ENCODE results near the gene MRPL9.
"Not testable (repeated sequence)": the region's sequence is repeated elsewhere in the genome, so short reads cannot be mapped to it uniquely, and the experiment has no call there.

The MRPL9 gene

GRCh38 chr1:151769270-151769669 lies 6.0 kb upstream of the MRPL9 start:
- not testable (repeated sequence) for H3K4me3 ChIP-seq (ENCODE audit: low read length); H3K9me3 ChIP-seq (ENCODE audit: control insufficient read depth, insufficient read depth, low read length); H3K36me3 ChIP-seq (ENCODE audit: control insufficient read depth, insufficient read depth, low read length); H3K27me3 ChIP-seq (ENCODE audit: control insufficient read depth, insufficient read depth, low read length); DNase-seq (ENCODE audit: low read depth, low spot score); H3K4me1 ChIP-seq (ENCODE audit: control insufficient read depth, insufficient read depth, low read length); H3K27ac ChIP-seq (ENCODE audit: low read length)
- WGBS (ENCODE audit: insufficient coverage, insufficient read length), result no CpG with 5 or more reads among the region's 34 CpGs

- not testable (repeated sequence) for DNase-seq (ENCODE audit: low read depth, low spot score); H3K4me1 ChIP-seq (ENCODE audit: control insufficient read depth, insufficient read depth, low read length); H3K27ac ChIP-seq (ENCODE audit: low read length); H3K27me3 ChIP-seq (ENCODE audit: control insufficient read depth, insufficient read depth, low read length); H3K4me3 ChIP-seq (ENCODE audit: low read length); H3K36me3 ChIP-seq (ENCODE audit: control insufficient read depth, insufficient read depth, low read length); H3K9me3 ChIP-seq (ENCODE audit: control insufficient read depth, insufficient read depth, low read length)
- no CpG with 5 or more reads among the region's 7 CpGs for WGBS (ENCODE audit: insufficient coverage, insufficient read length)
These were observed 5.2 kb upstream of the MRPL9 start for GRCh38 chr1:151768351-151769066.

DNA sequence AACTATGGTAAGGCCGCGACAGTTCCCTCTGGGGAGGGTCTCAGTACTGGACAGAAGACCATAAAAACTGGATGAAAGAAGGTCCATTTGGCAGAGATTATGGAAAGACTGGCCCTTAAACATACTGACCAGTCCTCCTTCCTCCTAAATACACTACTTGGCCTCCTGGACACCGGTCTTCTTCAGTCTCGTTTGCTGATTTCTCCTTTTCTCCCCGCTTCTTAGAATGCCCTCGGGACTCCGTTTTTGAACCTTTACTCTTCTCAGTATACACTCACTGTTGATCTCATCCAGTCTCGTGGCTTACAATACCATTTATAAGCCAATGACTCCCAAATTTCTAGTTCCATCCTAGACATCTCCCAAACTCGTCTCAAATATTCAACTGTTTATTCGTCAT lies 694 bp upstream of the MRPL9 start:
- WGBS (ENCODE audit: insufficient coverage, insufficient read length), result 100% methylated on average over 2 of the region's 10 CpGs

DNA sequence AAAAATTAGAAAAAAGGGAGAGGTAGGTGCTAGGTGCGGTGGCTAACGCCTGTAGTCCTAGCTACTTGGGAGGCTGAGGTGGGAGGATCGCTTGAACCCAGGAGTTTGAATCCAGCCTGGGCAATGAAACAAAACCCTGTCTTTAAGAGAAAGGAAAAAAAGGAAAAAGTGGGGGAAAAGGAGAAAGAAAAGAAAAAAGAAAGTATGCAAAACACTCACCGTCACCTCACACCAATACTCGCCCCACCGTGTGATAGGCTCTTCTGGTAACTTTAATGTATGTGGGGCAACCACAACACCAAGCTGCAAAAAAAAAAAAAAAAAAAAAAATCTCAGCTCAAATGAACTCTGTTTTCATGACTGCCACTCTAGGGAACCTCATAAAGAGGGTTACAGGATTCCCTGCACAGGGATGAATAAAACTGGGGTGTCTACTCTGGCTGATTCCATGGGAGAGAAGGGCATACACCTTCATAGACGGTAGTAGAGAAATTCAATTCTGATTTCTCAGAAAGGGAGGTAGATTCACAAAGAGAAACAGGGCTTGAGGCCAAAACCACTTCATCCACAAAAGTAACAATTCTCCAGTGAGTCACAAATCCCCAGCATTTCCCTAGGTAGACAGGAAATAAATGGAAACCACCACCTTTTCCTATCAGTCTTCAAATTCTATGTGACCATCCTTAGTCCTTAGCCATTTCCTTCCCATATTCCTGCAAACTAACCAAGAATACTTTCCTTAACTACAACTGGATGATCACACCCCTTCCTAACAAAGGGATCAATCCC lies 2.5 kb downstream of the MRPL9 start:
- Histone ChIP-seq H3K27me3 (ENCODE audit: control insufficient read depth, insufficient read depth, low read length) (no peaks in the 10 kb centered on the region), H3K36me3 (ENCODE audit: control insufficient read depth, insufficient read depth, low read length) (peaks cover 18% of the 10 kb centered on the region), H3K27ac (ENCODE audit: low read length) (no peak overlapping the region), H3K9me3 (ENCODE audit: control insufficient read depth, insufficient read depth, low read length) (no peaks in the 10 kb centered on the region), H3K4me3 (ENCODE audit: low read length) (no peak overlapping the region), H3K4me1 (ENCODE audit: control insufficient read depth, insufficient read depth, low read length) (peaks cover 1% of the 10 kb centered on the region; the same call in 1 of the 2 replicates)
- WGBS (ENCODE audit: insufficient coverage, insufficient read length), result no CpG with 5 or more reads among the region's 7 CpGs
- no peak for DNase-seq (ENCODE audit: low read depth, low spot score)

More for the DNA sequence above, 694 bp upstream of the MRPL9 start:
- Histone ChIP-seq H3K27me3 (ENCODE audit: control insufficient read depth, insufficient read depth, low read length) (no peaks in the 10 kb centered on the region), H3K9me3 (ENCODE audit: control insufficient read depth, insufficient read depth, low read length) (no peaks in the 10 kb centered on the region), H3K27ac (ENCODE audit: low read length) (no peak overlapping the region), H3K4me3 (ENCODE audit: low read length) (peak overlapping the region; percentile 88; the same call in 1 of the 2 replicates), H3K36me3 (ENCODE audit: control insufficient read depth, insufficient read depth, low read length) (peaks cover 15% of the 10 kb centered on the region), H3K4me1 (ENCODE audit: control insufficient read depth, insufficient read depth, low read length) (peaks cover 1% of the 10 kb centered on the region; the same call in 1 of the 2 replicates)
- DNase-seq (ENCODE audit: low read depth, low spot score), result no peak

DNA sequence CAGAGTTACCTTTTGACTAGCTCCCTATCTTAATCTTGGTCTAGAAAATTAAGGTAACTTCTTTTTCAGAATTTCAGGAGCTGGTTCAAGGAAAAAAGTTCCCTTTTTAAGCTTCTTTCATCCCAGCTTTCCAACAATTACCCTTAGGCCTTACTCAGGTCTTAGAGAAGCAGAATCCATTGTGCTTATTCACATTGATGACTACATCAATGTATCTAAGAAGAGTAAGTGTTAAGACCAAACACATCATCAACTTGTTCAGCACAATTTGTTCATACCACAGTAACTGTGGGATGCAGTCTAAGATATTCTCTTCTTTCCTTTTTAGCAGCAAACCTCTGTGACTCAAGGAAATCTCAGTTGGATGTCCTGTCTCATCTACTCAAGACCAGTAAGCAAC lies 4.1 kb downstream of the MRPL9 start:
- DNase-seq (ENCODE audit: low read depth, low spot score), result no peak
- H3K27ac ChIP-seq (ENCODE audit: low read length), result no peak overlapping the region
- peaks cover 1% of the 10 kb centered on the region; the same call in 1 of the 2 replicates for H3K4me1 ChIP-seq (ENCODE audit: control insufficient read depth, insufficient read depth, low read length)
- H3K9me3 ChIP-seq (ENCODE audit: control insufficient read depth, insufficient read depth, low read length), result no peaks in the 10 kb centered on the region
- no peak overlapping the region for H3K4me3 ChIP-seq (ENCODE audit: low read length)
- H3K27me3 ChIP-seq (ENCODE audit: control insufficient read depth, insufficient read depth, low read length), result no peaks in the 10 kb centered on the region
- peaks cover 18% of the 10 kb centered on the region for H3K36me3 ChIP-seq (ENCODE audit: control insufficient read depth, insufficient read depth, low read length)

DNA sequence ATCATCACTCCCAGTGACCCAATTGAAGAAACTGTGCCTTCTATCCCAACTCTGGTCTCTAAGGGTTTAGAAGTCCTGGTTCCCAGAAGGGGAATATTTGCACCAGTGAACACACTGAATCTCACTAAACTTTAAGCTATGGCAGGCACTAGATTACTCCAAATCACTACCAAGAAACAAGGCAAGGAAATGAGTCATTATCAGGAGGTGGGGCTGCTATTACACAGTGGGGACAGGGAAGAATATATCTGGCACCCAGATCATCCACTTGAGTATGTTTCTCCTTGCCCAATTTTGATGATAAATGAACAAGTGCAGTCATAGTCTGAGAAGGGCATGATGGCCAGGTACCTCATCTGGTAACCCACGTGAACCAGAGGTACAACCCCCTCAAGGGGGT lies 7.0 kb downstream of the MRPL9 start:
- Histone ChIP-seq H3K36me3 (ENCODE audit: control insufficient read depth, insufficient read depth, low read length) (peaks cover 12% of the 10 kb centered on the region), H3K4me3 (ENCODE audit: low read length) (no peak overlapping the region), H3K4me1 (ENCODE audit: control insufficient read depth, insufficient read depth, low read length) (no peaks in the 10 kb centered on the region), H3K9me3 (ENCODE audit: control insufficient read depth, insufficient read depth, low read length) (no peaks in the 10 kb centered on the region), H3K27ac (ENCODE audit: low read length) (no peak overlapping the region), H3K27me3 (ENCODE audit: control insufficient read depth, insufficient read depth, low read length) (no peaks in the 10 kb centered on the region)
- no peak for DNase-seq (ENCODE audit: low read depth, low spot score)
- no CpG with 5 or more reads among the region's 1 CpG for WGBS (ENCODE audit: insufficient coverage, insufficient read length)

DNA sequence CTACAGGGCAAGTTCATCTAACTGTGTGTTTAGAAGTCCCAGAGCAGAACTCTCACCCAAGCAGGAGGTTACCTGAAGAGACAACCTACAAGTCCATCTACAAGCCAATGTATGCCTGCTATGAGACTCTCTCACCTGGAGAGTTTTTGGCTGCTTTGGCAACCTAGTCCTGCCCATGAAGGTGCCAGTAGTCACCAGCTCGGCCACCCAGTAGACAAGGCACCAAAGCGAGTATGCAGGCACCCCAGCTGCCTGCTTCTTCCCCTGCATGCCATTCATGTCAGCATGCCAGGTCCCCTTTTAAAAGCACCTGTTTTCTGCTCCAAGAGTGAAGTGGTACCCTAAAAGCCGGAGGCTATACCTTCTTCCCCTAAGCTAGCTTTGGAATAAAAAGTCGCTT lies 21.8 kb downstream of the MRPL9 start:
- H3K4me1 ChIP-seq (ENCODE audit: control insufficient read depth, insufficient read depth, low read length), result no peaks in the 10 kb centered on the region
- no peak overlapping the region for H3K4me3 ChIP-seq (ENCODE audit: low read length)
- no peak for DNase-seq (ENCODE audit: low read depth, low spot score)
- H3K27me3 ChIP-seq (ENCODE audit: control insufficient read depth, insufficient read depth, low read length), result no peaks in the 10 kb centered on the region
- WGBS (ENCODE audit: insufficient coverage, insufficient read length), result no CpG with 5 or more reads among the region's 4 CpGs
- no peaks in the 10 kb centered on the region for H3K36me3 ChIP-seq (ENCODE audit: control insufficient read depth, insufficient read depth, low read length)
- H3K9me3 ChIP-seq (ENCODE audit: control insufficient read depth, insufficient read depth, low read length), result peaks cover 3% of the 10 kb centered on the region
- no peak overlapping the region for H3K27ac ChIP-seq (ENCODE audit: low read length)

- WGBS (ENCODE audit: insufficient coverage, insufficient read length), result no CpG with 5 or more reads among the region's 3 CpGs
- no peaks in the 10 kb centered on the region for H3K27me3 ChIP-seq (ENCODE audit: control insufficient read depth, insufficient read depth, low read length)
- no peak overlapping the region for H3K4me3 ChIP-seq (ENCODE audit: low read length)
- no peaks in the 10 kb centered on the region for H3K36me3 ChIP-seq (ENCODE audit: control insufficient read depth, insufficient read depth, low read length)
- H3K27ac ChIP-seq (ENCODE audit: low read length), result no peak overlapping the region
- H3K9me3 ChIP-seq (ENCODE audit: control insufficient read depth, insufficient read depth, low read length), result peaks cover 3% of the 10 kb centered on the region
- H3K4me1 ChIP-seq (ENCODE audit: control insufficient read depth, insufficient read depth, low read length), result no peaks in the 10 kb centered on the region
- DNase-seq (ENCODE audit: low read depth, low spot score), result no peak
These were observed 23.5 kb downstream of the MRPL9 start for GRCh38 chr1:151739590-151740355.

DNA sequence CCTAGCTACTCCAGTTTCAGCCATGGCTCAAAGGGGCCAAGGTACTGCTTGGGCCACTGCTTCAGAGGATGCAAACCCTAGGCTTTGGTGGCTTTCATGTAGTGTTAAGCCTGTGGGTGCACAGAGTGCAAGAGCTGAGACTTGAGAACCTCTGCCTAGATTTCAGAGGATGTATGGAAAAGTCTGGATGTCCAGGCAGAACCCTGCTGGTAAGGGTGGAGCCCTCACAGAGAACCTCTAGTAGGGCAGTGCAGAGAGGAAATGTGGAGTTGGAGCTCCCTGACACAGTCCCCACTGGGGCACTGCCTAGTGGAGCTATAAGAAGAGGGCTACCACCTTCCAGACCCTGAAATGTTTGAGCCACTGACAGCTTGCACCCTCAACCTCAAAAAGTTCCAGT lies 25.8 kb downstream of the MRPL9 start:
- no peaks in the 10 kb centered on the region for H3K36me3 ChIP-seq (ENCODE audit: control insufficient read depth, insufficient read depth, low read length)
- DNase-seq (ENCODE audit: low read depth, low spot score), result no peak
- H3K4me3 ChIP-seq (ENCODE audit: low read length), result no peak overlapping the region
- H3K27ac ChIP-seq (ENCODE audit: low read length), result no peak overlapping the region
- H3K9me3 ChIP-seq (ENCODE audit: control insufficient read depth, insufficient read depth, low read length), result peaks cover 3% of the 10 kb centered on the region
- no peaks in the 10 kb centered on the region for H3K27me3 ChIP-seq (ENCODE audit: control insufficient read depth, insufficient read depth, low read length)
- no peaks in the 10 kb centered on the region for H3K4me1 ChIP-seq (ENCODE audit: control insufficient read depth, insufficient read depth, low read length)

GRCh38 chr1:151737026-151737425 lies 26.3 kb downstream of the MRPL9 start:
- Histone ChIP-seq H3K36me3 (ENCODE audit: control insufficient read depth, insufficient read depth, low read length) (no peaks in the 10 kb centered on the region), H3K9me3 (ENCODE audit: control insufficient read depth, insufficient read depth, low read length) (peaks cover 3% of the 10 kb centered on the region), H3K4me1 (ENCODE audit: control insufficient read depth, insufficient read depth, low read length) (no peaks in the 10 kb centered on the region), H3K27me3 (ENCODE audit: control insufficient read depth, insufficient read depth, low read length) (no peaks in the 10 kb centered on the region), H3K27ac (ENCODE audit: low read length) (no peak overlapping the region), H3K4me3 (ENCODE audit: low read length) (no peak overlapping the region)
- no peak for DNase-seq (ENCODE audit: low read depth, low spot score)
- no CpG with 5 or more reads among the region's 2 CpGs for WGBS (ENCODE audit: insufficient coverage, insufficient read length)

Data from iPS DF 6.9 (cell line).